H1 (cell line): ENCODE measurements around the gene COPZ1. TPM values are rescaled to one million over a fixed set of nuclear protein-coding genes. Genes with fewer than 3 reads are reported as not detected.

Experiments
- BCL11A ChIP-seq, 2 experiments: IDR thresholded peaks; one replicate each; pipeline ENCODE4 v1.6.1; 2011; ENCODE audit warnings: low read depth in 2 of 2, low read length in 2 of 2, mild to moderate bottlenecking in 2 of 2
- GTF2F1 ChIP-seq: IDR thresholded peaks from 2 replicates; pipeline ENCODE4 v1.6.1; 2012; ENCODE audit warnings: low read depth, low read length, improper control_type of control experiment, borderline replicate concordance
- HDAC6 ChIP-seq: IDR thresholded peaks from one replicate; pipeline ENCODE4 v1.7.1; 2012; ENCODE audit warnings: low read depth, mild to moderate bottlenecking, inconsistent platforms, low read length, moderate library complexity
- RBBP5 ChIP-seq: IDR thresholded peaks from 2 replicates; pipeline ENCODE4 v1.7.1; 2012; ENCODE audit warnings: low read depth, mild to moderate bottlenecking, inconsistent platforms, low read length, moderate library complexity, borderline replicate concordance
- RFX5 ChIP-seq: IDR thresholded peaks from 2 replicates; pipeline ENCODE4 v1.6.1; 2011; ENCODE audit warnings: low read depth, low read length, improper control_type of control experiment, borderline replicate concordance
- TAF7 ChIP-seq: optimal IDR thresholded peaks from 2 replicates; pipeline ENCODE3; 2011; ENCODE audit warnings: low read depth, mild to moderate bottlenecking, inconsistent platforms, low read length, moderate library complexity, borderline replicate concordance
- polyA plus RNA-seq, 7 experiments: library from polyadenylated mRNA; depleted of rRNA in 3 of 7; stranded (reverse) in 5 of 7; unstranded in 2 of 7; fragments of >200 nt in 5 of 7; fragments of 200-250 nt in 2 of 7; gene quantifications; 1 replicate in 5 of 7; 2 replicates in 1 of 7; 4 replicates in 1 of 7; pipeline versions ENCODE4 v1.2.1 to v1.2.3, GENCODE V29; 2011 to 2013; ENCODE audit warnings: missing spikeins in 2 of 7, mixed read lengths in 2 of 7
- total RNA-seq: library from RNA; stranded (reverse); fragmentation: NEBNext Ultra II Directional; extraction: Animal tissue kit (Norgen Biotek cat#: 25700); gene quantifications from 2 replicates; pipeline ENCODE4 v1.2.1, GENCODE V29; 2021
- TF ChIP-seq, protein P1 (sequence below): IDR thresholded peaks from 2 replicates; pipeline ENCODE4 v1.6.1; 2011; ENCODE audit warnings: low read depth, mild to moderate bottlenecking, low read length; ENCODE audit not compliant: insufficient read depth
- TF ChIP-seq, protein P2 (sequence below): IDR thresholded peaks from 2 replicates; pipeline ENCODE4 v1.6.1; 2011; ENCODE audit warnings: low read length, improper control_type of control experiment
- TF ChIP-seq, protein P3 (sequence below): IDR thresholded peaks from 2 replicates; pipeline ENCODE4 v1.6.1; 2012; ENCODE audit warnings: inconsistent platforms

The COPZ1 gene
- total and polyA plus RNA-seq, 2 of the 8 experiments (the other 6 are each of a cell fraction or from before 2014, with no cell fraction given), result 103 to 133 TPM

DNA sequence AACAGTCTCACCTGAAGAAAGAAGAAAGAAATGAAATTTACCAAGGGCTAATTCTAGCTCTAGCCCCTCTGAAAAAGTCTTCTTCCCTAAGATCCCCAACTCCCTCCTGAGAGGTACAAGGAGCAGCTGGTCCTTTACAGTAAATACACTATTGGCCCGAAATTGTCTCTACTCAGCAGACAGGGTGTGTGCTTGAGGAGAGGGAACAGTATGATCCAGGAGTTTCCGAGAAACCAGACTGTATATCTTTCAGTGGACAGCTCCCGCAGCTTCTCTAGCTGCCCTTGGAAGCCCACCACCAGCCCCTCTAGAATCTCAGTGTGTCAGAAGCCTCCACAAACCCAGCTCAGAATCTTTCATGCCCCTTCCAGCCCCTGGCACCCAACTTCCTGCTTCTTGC, 31.3 kb downstream of the COPZ1 start (continued):
- TF ChIP-seq GTF2F1 (no peak), RBBP5 (no peak), BCL11A (IDR thresholded peaks at IDR 0.05; ENCODE audit: low read depth in 2 of 2, low read length in 2 of 2) (no peak), HDAC6 (no peak), TAF7 (no peak), RFX5 (no peak)
- TF ChIP-seq, protein P1, sequence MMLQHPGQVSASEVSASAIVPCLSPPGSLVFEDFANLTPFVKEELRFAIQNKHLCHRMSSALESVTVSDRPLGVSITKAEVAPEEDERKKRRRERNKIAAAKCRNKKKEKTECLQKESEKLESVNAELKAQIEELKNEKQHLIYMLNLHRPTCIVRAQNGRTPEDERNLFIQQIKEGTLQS, result no peak
- TF ChIP-seq, protein P2, sequence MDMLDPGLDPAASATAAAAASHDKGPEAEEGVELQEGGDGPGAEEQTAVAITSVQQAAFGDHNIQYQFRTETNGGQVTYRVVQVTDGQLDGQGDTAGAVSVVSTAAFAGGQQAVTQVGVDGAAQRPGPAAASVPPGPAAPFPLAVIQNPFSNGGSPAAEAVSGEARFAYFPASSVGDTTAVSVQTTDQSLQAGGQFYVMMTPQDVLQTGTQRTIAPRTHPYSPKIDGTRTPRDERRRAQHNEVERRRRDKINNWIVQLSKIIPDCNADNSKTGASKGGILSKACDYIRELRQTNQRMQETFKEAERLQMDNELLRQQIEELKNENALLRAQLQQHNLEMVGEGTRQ, result no peak
- TF ChIP-seq, protein P3, sequence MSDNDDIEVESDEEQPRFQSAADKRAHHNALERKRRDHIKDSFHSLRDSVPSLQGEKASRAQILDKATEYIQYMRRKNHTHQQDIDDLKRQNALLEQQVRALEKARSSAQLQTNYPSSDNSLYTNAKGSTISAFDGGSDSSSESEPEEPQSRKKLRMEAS, result no peak
- TF ChIP-seq, all 59 proteins: peak for 0
